ENCODE data around the gene RFX4. TPM values are rescaled to one million over a fixed set of nuclear protein-coding genes. Genes with fewer than 3 reads are reported as not detected.

RFX4 gene
- total RNA-seq, 1 experiment from 2014 or later: not detected

GRCh38 chr12:106764220-106764619, 181.4 kb downstream of the RFX4 start:
- no peak for DNase-seq (ENCODE audit: low read depth)

DNA sequence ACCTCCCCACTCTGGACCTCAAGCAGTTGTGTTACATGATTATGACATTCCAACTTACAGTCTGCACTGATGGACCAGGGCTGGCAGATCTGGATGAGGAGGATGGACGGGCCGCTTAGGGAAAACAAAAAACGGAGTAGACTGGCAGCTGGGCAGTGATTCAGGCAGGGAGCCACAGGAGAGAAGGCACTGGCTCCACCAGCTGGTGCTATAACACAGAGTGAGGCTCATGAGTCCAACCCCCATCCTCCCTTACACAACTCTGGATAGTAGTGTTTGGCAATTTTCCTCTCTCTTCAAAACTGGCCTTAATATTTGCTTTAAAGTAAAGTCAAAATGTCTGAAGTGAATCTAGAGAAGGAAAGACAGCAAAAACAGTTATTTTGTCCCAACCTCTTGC, 181.9 kb downstream of the RFX4 start:
- no peak for DNase-seq (ENCODE audit: low read depth)

- DNase-seq (ENCODE audit: low read depth): no peak
Observed at GRCh38 chr12:106766393-106766826, 183.6 kb downstream of the RFX4 start.

DNA sequence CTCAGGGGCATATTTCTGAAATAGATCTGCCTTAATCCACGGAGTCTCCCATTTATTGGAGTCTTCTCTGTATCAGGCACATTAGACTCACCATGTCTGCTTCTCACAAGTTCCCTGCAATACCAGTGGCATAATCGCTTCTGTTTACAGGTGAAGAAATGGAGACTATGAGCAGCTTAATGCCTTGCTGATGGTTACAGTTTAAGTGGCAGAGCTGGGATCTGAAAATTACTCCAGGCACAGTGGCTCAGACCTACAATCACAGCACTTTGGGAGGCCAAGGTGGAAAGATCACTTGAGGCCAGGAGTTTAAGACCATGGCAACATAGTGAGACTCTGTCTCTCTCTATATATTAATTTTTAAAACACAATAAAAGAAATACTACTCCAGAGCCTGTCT, 184.4 kb downstream of the RFX4 start:
- no peak for DNase-seq (ENCODE audit: low read depth)

DNA sequence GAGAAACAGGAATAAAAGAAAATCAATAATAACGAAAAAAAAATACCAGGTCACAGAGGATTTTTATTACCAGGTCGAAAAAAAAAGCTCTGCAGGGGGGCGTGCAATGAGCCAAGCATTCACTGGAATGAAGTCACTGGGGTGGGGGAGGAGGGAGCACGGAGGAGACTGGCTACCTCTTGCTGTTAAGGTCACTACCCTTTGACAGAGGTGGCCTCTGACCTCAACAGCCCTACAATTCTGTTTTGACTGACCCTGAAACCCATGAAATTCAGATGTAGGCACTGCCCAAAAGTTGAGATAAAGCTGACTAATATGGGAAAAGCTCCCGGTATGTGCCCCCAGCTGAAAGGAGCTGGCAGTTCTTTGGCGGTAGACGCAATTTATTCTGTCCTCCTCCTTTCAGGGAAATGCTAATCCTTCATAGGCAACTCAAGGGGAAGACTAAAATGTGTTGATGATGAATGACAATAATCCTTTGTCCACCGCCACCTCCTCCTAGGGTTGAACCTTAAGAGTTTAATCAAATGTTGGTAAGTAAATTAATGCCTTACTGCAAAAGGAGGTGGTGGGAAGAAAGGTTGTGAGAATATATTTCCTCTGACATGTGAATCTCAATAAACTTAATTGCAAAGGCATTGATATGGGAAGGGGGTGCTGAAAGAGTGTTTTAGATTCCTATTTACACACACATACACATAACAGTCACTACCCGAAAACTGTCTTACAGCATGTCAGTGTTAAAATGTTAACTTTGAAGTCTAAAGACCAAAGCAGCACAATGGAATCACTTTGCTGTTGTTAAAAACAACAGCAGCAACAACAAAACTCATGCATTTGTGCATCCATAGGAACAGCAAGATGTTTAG, 185.4 kb downstream of the RFX4 start:
- DNase-seq (ENCODE audit: low read depth): peak; percentile 84

DNA sequence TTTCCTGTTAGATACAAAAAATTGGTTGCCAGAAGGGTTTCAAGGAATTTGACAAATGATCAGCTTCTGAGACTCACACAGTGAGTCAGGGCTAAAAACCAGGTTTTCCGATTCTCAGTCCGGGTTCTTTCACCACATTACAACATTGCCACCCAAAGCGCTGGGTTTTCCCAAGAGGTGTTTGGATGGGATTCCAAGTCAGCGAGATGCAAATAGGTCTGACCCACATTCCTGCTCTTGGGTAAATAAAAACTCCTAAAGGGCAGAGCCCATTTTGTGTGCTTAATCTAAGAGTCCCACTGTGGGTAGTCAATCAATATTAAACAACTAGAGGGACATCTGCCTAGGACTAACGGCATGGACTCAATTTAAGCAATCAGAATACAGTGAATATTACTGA, 186.3 kb downstream of the RFX4 start:
- peak; percentile 92 for DNase-seq (ENCODE audit: low read depth)

GRCh38 chr12:106769546-106769945, 186.7 kb downstream of the RFX4 start:
- DNase-seq (ENCODE audit: low read depth): no peak

- no peak for DNase-seq (ENCODE audit: low read depth)
Observed at GRCh38 chr12:106771425-106771824, 188.6 kb downstream of the RFX4 start.

- DNase-seq (ENCODE audit: low read depth): no peak
Observed at GRCh38 chr12:106773286-106774004, 190.6 kb downstream of the RFX4 start.

GRCh38 chr12:106774005-106774807, 191.4 kb downstream of the RFX4 start, which contains the start of gene RIC8B:
Gene RIC8B, plus strand, starts transcription at chr12:106774682. Its CDS starts 64 bp downstream, at chr12:106774746.
- DNase-seq (ENCODE audit: low read depth): peak; percentile 99

DNA sequence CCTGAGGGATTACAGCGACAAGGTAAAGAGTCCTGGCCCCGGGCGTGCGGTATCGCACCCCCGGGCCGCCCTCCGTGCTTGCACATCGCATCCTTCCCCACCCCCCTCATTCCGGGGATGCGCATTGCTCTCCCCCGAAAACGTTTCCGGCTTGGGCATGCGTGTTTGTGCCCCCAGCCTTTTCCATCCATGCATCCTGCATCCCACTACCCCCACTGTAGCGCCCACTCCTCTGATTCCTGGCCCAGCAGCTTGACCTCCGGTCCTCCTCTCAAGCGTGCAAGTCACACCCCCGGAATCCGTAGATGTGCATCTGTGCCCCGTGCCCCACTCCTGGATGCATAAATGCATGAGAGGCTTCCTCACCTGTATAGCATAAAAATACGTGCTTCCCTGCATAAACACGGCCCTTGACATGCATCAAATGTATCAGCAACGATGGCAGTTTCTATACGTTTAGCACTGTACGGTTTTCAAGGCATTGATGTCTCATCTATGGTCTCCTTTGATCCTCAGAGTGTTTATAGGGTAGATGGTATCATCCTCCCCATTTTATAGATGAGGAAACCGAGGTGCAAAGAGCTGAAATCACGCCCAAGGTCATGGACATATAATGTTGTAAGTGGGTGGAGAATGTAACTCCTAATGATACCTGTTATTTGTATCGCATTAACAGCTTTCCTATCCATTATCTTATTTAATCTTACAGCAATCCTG, 192.2 kb downstream of the RFX4 start:
- DNase-seq (ENCODE audit: low read depth): no peak

- DNase-seq (ENCODE audit: low read depth): no peak
Observed at GRCh38 chr12:106776897-106777296, 194.1 kb downstream of the RFX4 start.

- peak; percentile 52 for DNase-seq (ENCODE audit: low read depth)
Observed at GRCh38 chr12:106780010-106780631, 197.3 kb downstream of the RFX4 start.

DNA sequence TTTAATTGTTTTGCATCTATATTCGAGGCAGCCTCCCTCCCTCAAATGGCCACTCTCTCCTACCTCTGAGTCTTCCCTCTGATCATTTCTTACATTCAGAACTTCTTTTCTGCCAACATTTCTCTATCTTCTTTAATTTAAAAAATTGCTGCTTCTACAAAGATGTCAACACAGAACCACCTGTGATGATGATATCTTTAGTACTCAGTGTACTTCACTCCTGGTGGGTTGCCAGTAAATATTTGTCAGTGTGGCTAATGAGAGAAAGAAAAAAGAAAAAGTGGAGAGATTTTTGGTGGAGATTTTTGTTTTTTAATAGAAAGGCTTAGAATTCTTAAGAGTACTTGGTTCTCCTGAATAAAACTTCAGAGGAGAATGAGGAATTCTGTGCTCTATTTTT, 199.8 kb downstream of the RFX4 start:
- DNase-seq (ENCODE audit: low read depth): no peak

- DNase-seq (ENCODE audit: low read depth): no peak
Observed at GRCh38 chr12:106783515-106783914, 200.7 kb downstream of the RFX4 start.

GRCh38 chr12:106790020-106790419, 207.2 kb downstream of the RFX4 start:
- DNase-seq (ENCODE audit: low read depth): no peak

DNA sequence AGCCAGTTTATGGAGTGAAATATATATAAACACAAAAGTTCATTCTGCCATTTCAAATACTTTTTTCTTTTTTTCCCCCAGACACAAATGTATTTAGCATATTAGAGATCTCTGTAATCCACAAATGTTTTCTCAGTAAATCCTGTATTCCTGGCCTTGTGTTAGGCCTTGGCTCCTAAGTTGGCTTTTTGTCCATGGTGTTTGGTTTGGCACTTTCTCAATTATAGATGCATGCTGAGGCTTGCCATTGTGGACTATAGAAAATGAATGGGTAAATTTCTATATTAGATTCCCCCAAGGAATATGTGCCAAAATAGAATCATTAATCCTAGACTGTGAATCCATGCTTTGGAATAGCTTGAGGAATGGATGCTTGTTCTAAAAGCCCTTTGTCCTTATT, 208.7 kb downstream of the RFX4 start:
- DNase-seq (ENCODE audit: low read depth): no peak

GRCh38 chr12:106794369-106794768, 211.6 kb downstream of the RFX4 start:
- no peak for DNase-seq (ENCODE audit: low read depth)

GRCh38 chr12:106801167-106801708, 218.4 kb downstream of the RFX4 start:
- DNase-seq (ENCODE audit: low read depth): no peak

DNA sequence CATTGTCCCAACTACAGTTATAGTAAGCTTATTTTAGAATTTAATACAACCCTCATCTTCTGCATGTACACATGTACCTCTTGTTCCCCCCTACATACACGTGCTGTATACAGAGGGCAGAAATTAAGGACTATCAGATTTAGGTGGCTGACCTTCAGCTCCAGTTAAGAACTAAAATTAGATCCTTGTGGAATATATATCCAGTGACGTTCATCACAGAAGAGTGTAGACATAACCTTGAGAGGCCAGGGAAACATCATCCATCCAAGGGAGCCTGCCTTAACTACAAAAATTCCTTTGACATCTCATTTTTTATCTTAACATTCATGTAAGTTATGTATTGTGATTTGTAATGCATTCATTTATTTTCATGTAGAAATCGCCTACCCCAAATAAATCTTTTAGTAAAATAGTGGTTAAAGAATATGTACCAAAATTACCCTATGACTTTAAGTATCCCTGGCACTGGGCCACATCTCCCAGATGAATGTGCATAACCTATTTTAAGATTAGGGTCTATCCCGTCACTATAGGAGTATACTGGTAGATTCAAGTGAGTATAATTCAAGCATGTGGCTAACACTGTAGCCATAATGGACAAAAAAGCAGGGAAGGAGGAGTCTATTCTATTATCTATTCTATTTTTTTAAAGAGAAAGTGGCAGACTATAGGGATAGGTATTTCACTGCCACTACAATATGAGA, 219.2 kb downstream of the RFX4 start:
- no peak for DNase-seq (ENCODE audit: low read depth)
